PFSK-1 (cell line): ENCODE data around the gene ARAP3.

Experiments
- FOXP2 ChIP-seq: optimal IDR thresholded peaks from 2 replicates; pipeline ENCODE3; 2011; ENCODE audit warnings: borderline replicate concordance, control low read depth, inconsistent platforms; ENCODE audit not compliant: insufficient read depth; ENCODE audit errors: extremely low read length, extremely low read depth
- POLR2AphosphoS5 ChIP-seq: IDR thresholded peaks from 2 replicates; pipeline ENCODE4 v1.6.1; 2012; ENCODE audit warnings: low read depth, mild to moderate bottlenecking, control low read depth, low read length, moderate library complexity
- REST ChIP-seq, 2 experiments: IDR thresholded peaks; 2 replicates each; pipeline versions ENCODE4 v1.6.1 to v1.8.0; 2011 to 2012; ENCODE audit warnings: low read depth in 2 of 2, low read length in 2 of 2, control low read depth in 1 of 2, inconsistent platforms in 1 of 2, mild to moderate bottlenecking in 1 of 2, moderate library complexity in 1 of 2; ENCODE audit not compliant: insufficient read depth in 1 of 2
- SIN3A ChIP-seq: IDR thresholded peaks from 2 replicates; pipeline ENCODE4 v1.6.1; 2012; ENCODE audit warnings: mild to moderate bottlenecking, low read length, moderate library complexity, borderline replicate concordance; ENCODE audit not compliant: insufficient read depth
- TAF1 ChIP-seq: IDR thresholded peaks from 2 replicates; pipeline ENCODE4 v1.6.1; 2012; ENCODE audit warnings: low read length, control low read depth, borderline replicate concordance; ENCODE audit not compliant: insufficient read depth

Gene ARAP3

GRCh38 chr5:141707510-141707909 is 25.5 kb upstream of the ARAP3 start:
- TF ChIP-seq TAF1 (no peak), SIN3A (no peak), FOXP2 (no peak), POLR2AphosphoS5 (no peak)

GRCh38 chr5:141706121-141706520 is 24.1 kb upstream of the ARAP3 start:
- TF ChIP-seq TAF1 (no peak), REST (IDR thresholded peaks at IDR 0.05; ENCODE audit: insufficient read depth in 1 of 2, low read depth in 2 of 2, low read length in 2 of 2) (no peak), SIN3A (no peak), FOXP2 (no peak), POLR2AphosphoS5 (no peak)

GRCh38 chr5:141705469-141705868 is 23.4 kb upstream of the ARAP3 start:
- TF ChIP-seq FOXP2 (no peak), POLR2AphosphoS5 (no peak), TAF1 (no peak), SIN3A (no peak), REST (IDR thresholded peaks at IDR 0.05; ENCODE audit: insufficient read depth in 1 of 2, low read depth in 2 of 2, low read length in 2 of 2) (no peak)

- TF ChIP-seq POLR2AphosphoS5 (no peak), FOXP2 (no peak), TAF1 (no peak), REST (IDR thresholded peaks at IDR 0.05; ENCODE audit: insufficient read depth in 1 of 2, low read depth in 2 of 2, low read length in 2 of 2) (no peak), SIN3A (no peak)
Observed at GRCh38 chr5:141704782-141705297, 22.8 kb upstream of the ARAP3 start.

GRCh38 chr5:141703133-141703561 is 21.1 kb upstream of the ARAP3 start:
- TF ChIP-seq TAF1 (no peak), SIN3A (no peak), REST (IDR thresholded peaks at IDR 0.05; ENCODE audit: insufficient read depth in 1 of 2, low read depth in 2 of 2, low read length in 2 of 2) (no peak)
